Neural cell (in vitro differentiated cells): ENCODE results near the gene LTBP4. TPM values are rescaled to one million over a fixed set of nuclear protein-coding genes. Genes with fewer than 3 reads are reported as not detected.
A peak's percentile ranks its signal among the peaks of the same experiment; 100 is the strongest.

Source experiments
- H2AFZ ChIP-seq: fragments of 200-600, 300-800 bp; sonication (generic), shearing (Covaris generic); 2 replicates; pipeline ENCODE4 v1.6.0; 2014; ENCODE audit warnings: low read depth, mild to moderate bottlenecking, antibody characterized with exemption, low read length, moderate library complexity
- H3F3A ChIP-seq: fragments of 200-600 bp; shearing (Covaris generic); 2 replicates; pipeline ENCODE4 v1.6.1; 2016; ENCODE audit warnings: mild to moderate bottlenecking, moderate library complexity, mixed read lengths, antibody characterized with exemption, low read length; ENCODE audit not compliant: insufficient read depth, poor library complexity, severe bottlenecking
- H3K27ac ChIP-seq: fragments of 200-600, 300-800 bp; sonication (generic), shearing (Covaris generic); 2 replicates; pipeline ENCODE4 v1.5.1; 2014; ENCODE audit warnings: mild to moderate bottlenecking, low read length, moderate library complexity
- H3K27me3 ChIP-seq: fragments of 300-800, 200-600 bp; sonication (generic), shearing (Covaris generic); 2 replicates; pipeline ENCODE4 v1.6.0; 2014; ENCODE audit warnings: mild to moderate bottlenecking, low read depth, low read length, moderate library complexity; ENCODE audit not compliant: insufficient read depth
- H3K36me3 ChIP-seq: fragments of 300-800, 200-600 bp; sonication (generic), shearing (Covaris generic); 2 replicates; pipeline ENCODE4 v1.5.1; 2014; ENCODE audit warnings: mild to moderate bottlenecking, antibody characterized with exemption, low read length, moderate library complexity; ENCODE audit not compliant: insufficient read depth
- H3K4me2 ChIP-seq: fragments of 300-800, 200-600 bp; sonication (generic), shearing (Covaris generic); 2 replicates; pipeline ENCODE4 v1.6.0; 2014; ENCODE audit warnings: mild to moderate bottlenecking, low read length
- H3K4me3 ChIP-seq: fragments of 300-800, 200-600 bp; sonication (generic), shearing (Covaris generic); 2 replicates; pipeline ENCODE4 v1.5.1; 2014; ENCODE audit warnings: mild to moderate bottlenecking, low read length, moderate library complexity
- H3K79me2 ChIP-seq: fragments of 200-600 bp; shearing (Covaris generic); replicated peaks from 2 replicates; pipeline ENCODE4 v1.6.0; 2014; ENCODE audit warnings: mild to moderate bottlenecking, low read length, moderate library complexity; ENCODE audit not compliant: insufficient read depth
- H3K9ac ChIP-seq: fragments of 300-800, 200-600 bp; sonication (generic), shearing (Covaris generic); 2 replicates; pipeline ENCODE4 v1.6.1; 2016; ENCODE audit warnings: mild to moderate bottlenecking, low read length, mixed read lengths
- H3K9me2 ChIP-seq: fragments of 200-600 bp; shearing (Covaris generic); 2 replicates; pipeline ENCODE4 v1.6.1; 2016; ENCODE audit warnings: mild to moderate bottlenecking, low read length, mixed read lengths; ENCODE audit not compliant: insufficient read depth
- H3K9me3 ChIP-seq: fragments of 200-600, 300-800 bp; sonication (generic), shearing (Covaris generic); 2 replicates; pipeline ENCODE4 v1.6.1; 2016; ENCODE audit warnings: mild to moderate bottlenecking, mixed run types, low read length, moderate library complexity, mixed read lengths
- H4K20me1 ChIP-seq: fragments of 200-600 bp; shearing (Covaris generic); 2 replicates; pipeline ENCODE4 v1.6.1; 2016; ENCODE audit warnings: mild to moderate bottlenecking, mixed run types; ENCODE audit not compliant: insufficient read depth
- EP300 ChIP-seq: fragments of 450-650 bp; conservative IDR thresholded peaks from 2 replicates; pipeline ENCODE4 v1.6.1; 2014; ENCODE audit warnings: antibody characterized with exemption, mild to moderate bottlenecking, moderate library complexity; ENCODE audit not compliant: poor library complexity, severe bottlenecking
- EZH2 ChIP-seq: fragments of 200-600, 300-800 bp; shearing (Covaris generic), sonication (generic); IDR thresholded peaks from 2 replicates; pipeline ENCODE4 v1.6.1; 2014; ENCODE audit warnings: antibody characterized with exemption, low read length, borderline replicate concordance, mild to moderate bottlenecking; ENCODE audit not compliant: insufficient read depth, poor library complexity, severe bottlenecking
- MXI1 ChIP-seq: fragments of 450-650 bp; conservative IDR thresholded peaks from 2 replicates; pipeline ENCODE4 v1.6.1; 2014; ENCODE audit warnings: antibody characterized with exemption, mild to moderate bottlenecking; ENCODE audit not compliant: poor library complexity, severe bottlenecking
- POLR2AphosphoS5 ChIP-seq: IDR thresholded peaks from 2 replicates; pipeline ENCODE4 v1.6.1; 2012
- RAD21 ChIP-seq: fragments of 450-650 bp; conservative IDR thresholded peaks from 2 replicates; pipeline ENCODE4 v1.6.1; 2014; ENCODE audit warnings: antibody characterized with exemption, mild to moderate bottlenecking, moderate library complexity
- SMC3 ChIP-seq: fragments of 450-650 bp; conservative IDR thresholded peaks from 2 replicates; pipeline ENCODE4 v1.6.1; 2014; ENCODE audit warnings: antibody characterized with exemption, mild to moderate bottlenecking, moderate library complexity; ENCODE audit not compliant: poor library complexity
- TAF1 ChIP-seq: IDR thresholded peaks from 2 replicates; pipeline ENCODE4 v1.6.1; 2012; ENCODE audit warnings: low read depth
- polyA plus RNA-seq: library from polyadenylated mRNA; depleted of rRNA; stranded (reverse); fragments of >200 nt; gene quantifications from 2 replicates; pipeline ENCODE4 v1.2.3, GENCODE V29; 2014
- TF ChIP-seq, protein P1 (sequence below): IDR thresholded peaks from 2 replicates; pipeline ENCODE4 v1.6.1; 2012; ENCODE audit warnings: borderline replicate concordance
- TF ChIP-seq, protein P2 (sequence below): fragments of 450-650 bp; IDR thresholded peaks from 2 replicates; pipeline ENCODE4 v1.5.1; 2014; ENCODE audit warnings: antibody characterized with exemption, mild to moderate bottlenecking, moderate library complexity; ENCODE audit not compliant: poor library complexity, severe bottlenecking

LTBP4 gene
- polyA plus RNA-seq, 1 donor from 2014 or later = 55.6 TPM

DNA sequence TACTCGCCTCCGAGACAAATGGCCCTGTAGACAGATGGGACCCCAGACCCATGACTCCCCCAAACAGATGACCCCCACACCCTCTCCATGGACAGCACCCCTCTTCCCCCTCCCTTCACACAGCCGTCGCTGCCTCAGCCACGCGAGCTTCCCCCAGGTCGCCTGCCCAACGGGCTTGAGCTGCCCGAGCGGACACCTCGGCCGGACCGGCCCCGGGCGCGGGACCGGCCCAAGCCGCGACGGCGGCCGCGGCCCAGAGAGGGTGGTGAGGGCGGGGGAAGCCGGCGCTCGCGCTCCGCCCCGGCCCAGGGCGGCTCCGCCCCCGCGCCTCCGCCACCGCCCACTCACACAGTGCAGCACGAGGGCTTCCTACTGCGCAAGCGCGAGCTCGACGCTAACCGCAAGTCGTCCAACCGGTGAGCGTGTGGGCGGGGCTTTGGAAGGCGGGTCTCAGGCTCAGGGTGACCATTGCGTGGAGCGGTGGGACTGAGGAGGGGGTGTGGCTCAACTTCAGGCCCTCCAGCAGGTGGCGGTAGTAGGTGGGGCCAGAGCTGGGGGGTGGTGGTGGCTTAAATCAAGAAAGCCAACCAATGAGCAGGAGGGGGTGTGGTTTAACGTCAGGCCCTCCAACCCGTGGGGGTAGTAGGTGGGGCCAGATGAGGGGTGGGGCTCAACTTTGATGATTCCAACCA, 30.7 kb upstream of the LTBP4 start:
- no peaks in the 10 kb centered on the region for H3F3A ChIP-seq
- H4K20me1 ChIP-seq = no peaks in the 10 kb centered on the region
- TF ChIP-seq, protein P1, sequence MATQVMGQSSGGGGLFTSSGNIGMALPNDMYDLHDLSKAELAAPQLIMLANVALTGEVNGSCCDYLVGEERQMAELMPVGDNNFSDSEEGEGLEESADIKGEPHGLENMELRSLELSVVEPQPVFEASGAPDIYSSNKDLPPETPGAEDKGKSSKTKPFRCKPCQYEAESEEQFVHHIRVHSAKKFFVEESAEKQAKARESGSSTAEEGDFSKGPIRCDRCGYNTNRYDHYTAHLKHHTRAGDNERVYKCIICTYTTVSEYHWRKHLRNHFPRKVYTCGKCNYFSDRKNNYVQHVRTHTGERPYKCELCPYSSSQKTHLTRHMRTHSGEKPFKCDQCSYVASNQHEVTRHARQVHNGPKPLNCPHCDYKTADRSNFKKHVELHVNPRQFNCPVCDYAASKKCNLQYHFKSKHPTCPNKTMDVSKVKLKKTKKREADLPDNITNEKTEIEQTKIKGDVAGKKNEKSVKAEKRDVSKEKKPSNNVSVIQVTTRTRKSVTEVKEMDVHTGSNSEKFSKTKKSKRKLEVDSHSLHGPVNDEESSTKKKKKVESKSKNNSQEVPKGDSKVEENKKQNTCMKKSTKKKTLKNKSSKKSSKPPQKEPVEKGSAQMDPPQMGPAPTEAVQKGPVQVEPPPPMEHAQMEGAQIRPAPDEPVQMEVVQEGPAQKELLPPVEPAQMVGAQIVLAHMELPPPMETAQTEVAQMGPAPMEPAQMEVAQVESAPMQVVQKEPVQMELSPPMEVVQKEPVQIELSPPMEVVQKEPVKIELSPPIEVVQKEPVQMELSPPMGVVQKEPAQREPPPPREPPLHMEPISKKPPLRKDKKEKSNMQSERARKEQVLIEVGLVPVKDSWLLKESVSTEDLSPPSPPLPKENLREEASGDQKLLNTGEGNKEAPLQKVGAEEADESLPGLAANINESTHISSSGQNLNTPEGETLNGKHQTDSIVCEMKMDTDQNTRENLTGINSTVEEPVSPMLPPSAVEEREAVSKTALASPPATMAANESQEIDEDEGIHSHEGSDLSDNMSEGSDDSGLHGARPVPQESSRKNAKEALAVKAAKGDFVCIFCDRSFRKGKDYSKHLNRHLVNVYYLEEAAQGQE = no peak
- no peak for TF ChIP-seq EZH2
- peak; percentile 56 for TF ChIP-seq SMC3
- TF ChIP-seq EP300 = peak; percentile 28
- no peak for TF ChIP-seq TAF1
- TF ChIP-seq MXI1 = peak; percentile 62
- peak; percentile 25 for TF ChIP-seq POLR2AphosphoS5
- TF ChIP-seq, protein P2, sequence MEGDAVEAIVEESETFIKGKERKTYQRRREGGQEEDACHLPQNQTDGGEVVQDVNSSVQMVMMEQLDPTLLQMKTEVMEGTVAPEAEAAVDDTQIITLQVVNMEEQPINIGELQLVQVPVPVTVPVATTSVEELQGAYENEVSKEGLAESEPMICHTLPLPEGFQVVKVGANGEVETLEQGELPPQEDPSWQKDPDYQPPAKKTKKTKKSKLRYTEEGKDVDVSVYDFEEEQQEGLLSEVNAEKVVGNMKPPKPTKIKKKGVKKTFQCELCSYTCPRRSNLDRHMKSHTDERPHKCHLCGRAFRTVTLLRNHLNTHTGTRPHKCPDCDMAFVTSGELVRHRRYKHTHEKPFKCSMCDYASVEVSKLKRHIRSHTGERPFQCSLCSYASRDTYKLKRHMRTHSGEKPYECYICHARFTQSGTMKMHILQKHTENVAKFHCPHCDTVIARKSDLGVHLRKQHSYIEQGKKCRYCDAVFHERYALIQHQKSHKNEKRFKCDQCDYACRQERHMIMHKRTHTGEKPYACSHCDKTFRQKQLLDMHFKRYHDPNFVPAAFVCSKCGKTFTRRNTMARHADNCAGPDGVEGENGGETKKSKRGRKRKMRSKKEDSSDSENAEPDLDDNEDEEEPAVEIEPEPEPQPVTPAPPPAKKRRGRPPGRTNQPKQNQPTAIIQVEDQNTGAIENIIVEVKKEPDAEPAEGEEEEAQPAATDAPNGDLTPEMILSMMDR = peak; percentile 89
- TF ChIP-seq RAD21 = peak; percentile 61
- H3K9me3 ChIP-seq = no peaks in the 10 kb centered on the region
- H3K9ac ChIP-seq = peak overlapping the region; percentile 56
- no peaks in the 10 kb centered on the region for H3K79me2 ChIP-seq
- H3K27ac ChIP-seq = no peak overlapping the region
- no peak overlapping the region for H3K4me2 ChIP-seq
- H2AFZ ChIP-seq = no peak overlapping the region
- H3K9me2 ChIP-seq = no peaks in the 10 kb centered on the region
- peaks cover 41% of the 10 kb centered on the region for H3K27me3 ChIP-seq
- no peaks in the 10 kb centered on the region for H3K36me3 ChIP-seq
- H3K4me3 ChIP-seq = peak overlapping the region; percentile 65

GRCh38 chr19:40571005-40571318, 30.2 kb upstream of the LTBP4 start:
- Histone ChIP-seq H3K4me3 (peak overlapping the region; percentile 65), H3K4me2 (no peak overlapping the region), H2AFZ (no peak overlapping the region), H4K20me1 (no peaks in the 10 kb centered on the region), H3K27ac (no peak overlapping the region), H3K9me2 (no peaks in the 10 kb centered on the region), H3K9me3 (no peaks in the 10 kb centered on the region), H3K27me3 (peaks cover 39% of the 10 kb centered on the region), H3F3A (no peaks in the 10 kb centered on the region), H3K79me2 (no peaks in the 10 kb centered on the region), H3K36me3 (no peaks in the 10 kb centered on the region), H3K9ac (no peak overlapping the region)
- TF ChIP-seq TAF1 = no peak
- no peak for TF ChIP-seq EZH2
- TF ChIP-seq MXI1 = no peak
- TF ChIP-seq, protein P1 = no peak
- no peak for TF ChIP-seq SMC3
- TF ChIP-seq POLR2AphosphoS5 = no peak
- TF ChIP-seq, protein P2 = no peak
- TF ChIP-seq EP300 = no peak
- no peak for TF ChIP-seq RAD21
